ENCODE data around the gene TNFRSF17.

DNA sequence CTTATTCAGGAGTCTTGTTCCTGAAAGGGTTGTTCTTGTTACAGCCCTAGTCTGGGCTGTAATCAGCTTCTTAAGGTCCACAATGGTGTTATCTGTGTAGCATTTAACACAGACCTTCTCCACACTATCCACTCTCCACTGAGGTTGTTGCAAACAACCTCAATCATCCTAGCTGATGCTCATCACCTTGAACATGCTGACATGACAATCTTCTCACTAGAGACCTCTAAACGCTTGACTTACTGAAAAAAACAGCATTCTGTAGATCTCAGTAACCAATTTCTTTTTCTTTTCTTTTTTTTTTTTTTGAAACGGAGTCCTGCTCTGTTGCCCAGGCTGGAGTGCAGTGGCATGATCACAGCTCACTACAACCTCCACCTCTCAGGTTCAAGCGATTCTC lies 3.6 kb downstream of the TNFRSF17 start:
- TF ChIP-seq, protein P1, sequence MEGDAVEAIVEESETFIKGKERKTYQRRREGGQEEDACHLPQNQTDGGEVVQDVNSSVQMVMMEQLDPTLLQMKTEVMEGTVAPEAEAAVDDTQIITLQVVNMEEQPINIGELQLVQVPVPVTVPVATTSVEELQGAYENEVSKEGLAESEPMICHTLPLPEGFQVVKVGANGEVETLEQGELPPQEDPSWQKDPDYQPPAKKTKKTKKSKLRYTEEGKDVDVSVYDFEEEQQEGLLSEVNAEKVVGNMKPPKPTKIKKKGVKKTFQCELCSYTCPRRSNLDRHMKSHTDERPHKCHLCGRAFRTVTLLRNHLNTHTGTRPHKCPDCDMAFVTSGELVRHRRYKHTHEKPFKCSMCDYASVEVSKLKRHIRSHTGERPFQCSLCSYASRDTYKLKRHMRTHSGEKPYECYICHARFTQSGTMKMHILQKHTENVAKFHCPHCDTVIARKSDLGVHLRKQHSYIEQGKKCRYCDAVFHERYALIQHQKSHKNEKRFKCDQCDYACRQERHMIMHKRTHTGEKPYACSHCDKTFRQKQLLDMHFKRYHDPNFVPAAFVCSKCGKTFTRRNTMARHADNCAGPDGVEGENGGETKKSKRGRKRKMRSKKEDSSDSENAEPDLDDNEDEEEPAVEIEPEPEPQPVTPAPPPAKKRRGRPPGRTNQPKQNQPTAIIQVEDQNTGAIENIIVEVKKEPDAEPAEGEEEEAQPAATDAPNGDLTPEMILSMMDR (IDR thresholded peaks at IDR 0.05) = no peak
- TF ChIP-seq MYC (IDR thresholded peaks at IDR 0.05; ENCODE audit: borderline replicate concordance, low read length) (no peak), MAZ (IDR thresholded peaks at IDR 0.05; ENCODE audit: borderline replicate concordance, low read depth, low read length) (no peak)

Measured in A549 (cell line).